ENCODE measurements around the gene MAN1A2.

Gene MAN1A2

DNA sequence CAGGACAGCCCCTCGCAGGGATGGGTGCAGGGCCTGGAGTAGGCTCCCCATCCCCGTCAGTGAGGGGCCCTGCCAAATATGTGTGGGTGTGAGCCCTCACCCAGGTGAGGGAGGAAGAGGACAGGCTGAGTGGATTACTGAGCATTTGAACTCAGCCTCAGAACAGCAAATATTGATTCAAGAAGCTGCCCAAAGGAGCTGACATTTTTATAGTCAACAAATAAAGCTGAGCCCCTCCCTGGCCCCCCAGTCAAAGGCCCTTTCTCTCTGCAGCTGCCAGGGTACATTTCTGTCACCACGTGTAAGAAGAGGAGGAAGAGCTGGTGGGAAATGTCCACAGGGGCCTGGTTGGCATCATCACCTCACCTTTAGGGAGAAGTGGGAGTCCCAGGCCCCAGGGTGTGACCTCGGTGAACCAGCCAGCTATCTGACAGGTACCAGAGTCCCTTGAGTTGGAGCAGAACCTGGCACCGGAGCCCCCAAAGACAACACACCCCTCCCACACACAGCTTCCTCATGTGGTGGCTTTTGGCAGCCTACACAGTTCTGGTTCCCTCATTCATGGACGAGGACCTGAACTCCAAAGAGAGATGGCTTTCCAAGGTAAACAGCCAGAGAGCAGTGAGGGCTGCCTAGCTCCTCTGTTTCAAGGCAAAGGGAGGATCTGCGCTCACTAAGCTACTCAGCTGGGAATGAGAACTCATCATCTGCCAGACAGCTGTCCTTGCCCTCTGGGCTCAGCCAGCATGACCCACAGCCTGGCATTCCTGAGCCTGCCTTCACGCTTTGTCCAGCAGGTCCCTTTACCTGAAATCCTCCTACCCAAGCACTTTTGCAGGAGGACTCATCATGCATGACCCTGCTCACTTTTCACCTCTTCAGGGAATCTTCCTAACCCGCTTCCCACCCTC is 195.6 kb downstream of the MAN1A2 start:
- no peak for DNase-seq

GRCh38 chr1:117563492-117563875 is 196.2 kb downstream of the MAN1A2 start:
- DNase-seq, result no peak

- DNase-seq, result no peak
These were observed 197.2 kb downstream of the MAN1A2 start for GRCh38 chr1:117564227-117565075.

DNA sequence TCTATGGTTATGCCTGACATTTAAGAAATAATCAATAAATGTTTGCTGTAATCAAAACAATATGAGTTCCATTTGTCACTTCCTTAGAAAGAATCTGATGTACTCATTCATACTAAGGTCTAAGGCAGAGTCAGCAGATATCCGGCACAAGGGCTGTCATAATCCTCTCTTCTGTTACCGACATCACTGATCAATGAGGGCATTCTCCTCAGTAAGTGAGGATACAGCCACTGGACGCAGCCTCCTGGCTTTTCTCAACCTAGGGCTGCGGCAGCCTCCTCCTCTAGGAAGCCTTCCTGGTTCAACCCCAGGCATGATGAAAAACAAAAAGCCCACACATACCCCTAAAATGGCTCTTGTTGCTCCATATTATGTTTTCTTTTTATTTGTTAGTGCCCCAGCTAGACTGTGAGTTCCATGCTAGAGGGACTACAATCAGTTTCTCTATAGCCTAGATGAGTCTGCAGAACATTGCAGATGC is 197.9 kb downstream of the MAN1A2 start:
- DNase-seq, result no peak

GRCh38 chr1:117565745-117566455 is 198.7 kb downstream of the MAN1A2 start:
- no peak for DNase-seq

DNA sequence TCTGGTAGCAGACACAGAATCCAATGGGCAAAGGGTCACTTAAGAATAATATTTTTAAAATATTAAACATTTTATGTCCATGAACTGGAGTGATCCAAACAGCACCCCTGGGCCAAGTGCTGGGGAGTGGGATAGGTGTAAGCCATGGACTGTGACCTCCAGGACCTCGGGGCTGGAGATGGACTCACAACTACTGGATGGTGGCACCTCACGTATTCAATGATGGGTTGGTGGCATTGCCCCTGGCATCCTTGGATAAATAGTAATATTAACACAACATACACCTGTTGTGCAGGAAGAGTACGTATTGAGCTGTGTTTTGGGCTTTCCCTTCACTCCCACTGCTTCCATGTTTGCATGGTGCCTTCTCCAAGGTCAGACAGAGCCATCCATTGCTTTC is 199.3 kb downstream of the MAN1A2 start:
- DNase-seq, result no peak

DNA sequence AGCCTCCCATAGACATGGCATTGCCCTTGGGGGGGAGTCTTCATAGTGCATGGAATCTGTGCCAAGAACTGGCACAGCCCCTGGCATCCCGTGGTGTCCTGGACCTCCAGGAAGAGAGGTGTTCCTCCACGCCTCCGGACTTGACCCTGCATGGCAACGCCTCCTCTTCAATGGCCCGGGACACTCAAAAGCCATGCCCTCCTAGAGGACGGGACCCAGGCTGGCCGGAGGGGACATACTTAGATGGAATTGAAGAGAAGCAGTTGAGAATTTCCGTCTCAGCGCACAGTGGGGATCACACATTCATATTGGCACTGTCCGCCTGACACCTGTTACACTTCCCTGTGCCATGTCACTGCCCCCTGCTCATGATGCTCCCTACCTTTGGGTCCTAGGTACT is 200.2 kb downstream of the MAN1A2 start:
- no peak for DNase-seq

GRCh38 chr1:117567976-117568375 is 200.7 kb downstream of the MAN1A2 start:
- DNase-seq, result no peak

- DNase-seq, result no peak
These were observed 201.8 kb downstream of the MAN1A2 start for GRCh38 chr1:117568999-117569398.

GRCh38 chr1:117569856-117570255 is 202.6 kb downstream of the MAN1A2 start:
- DNase-seq, result no peak

DNA sequence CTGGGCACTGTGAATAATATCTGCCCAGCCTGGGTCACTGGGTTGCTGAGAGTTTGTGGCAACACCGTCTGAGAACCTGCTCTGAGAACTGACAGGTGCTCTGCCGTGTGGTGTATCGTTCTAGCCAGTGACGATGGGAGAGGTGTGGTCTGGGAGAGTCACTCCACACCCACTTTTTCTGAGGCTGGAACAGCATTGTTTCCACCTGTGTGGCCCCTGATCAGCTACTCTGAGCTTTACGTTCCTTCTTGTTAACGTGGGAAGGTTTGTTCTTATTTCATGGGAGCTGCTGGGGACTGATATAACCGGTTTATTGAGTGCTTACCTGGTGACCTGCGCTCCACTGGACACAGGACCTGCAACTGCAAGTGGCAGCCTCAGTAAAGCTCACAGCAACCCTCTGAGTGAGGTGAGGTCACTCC is 203.8 kb downstream of the MAN1A2 start:
- DNase-seq, result no peak

DNA sequence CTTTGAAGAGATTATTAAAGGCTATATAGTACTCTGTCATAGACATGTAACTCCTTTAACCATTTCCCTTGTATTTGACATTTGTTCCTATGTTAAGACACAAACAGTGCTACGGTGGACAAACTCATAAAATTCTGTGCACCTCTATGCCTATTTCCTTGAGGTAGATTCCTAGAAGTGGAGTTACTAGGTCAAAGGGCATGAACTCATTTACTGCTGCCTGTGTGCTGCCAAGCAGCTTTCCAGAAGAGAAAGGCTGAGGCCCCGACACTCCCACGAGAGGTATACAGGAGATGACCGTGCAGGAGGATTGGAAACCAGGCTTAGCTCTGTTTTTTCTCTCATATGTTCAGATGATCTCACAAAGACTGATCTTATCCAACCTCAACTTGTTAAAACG is 204.2 kb downstream of the MAN1A2 start:
- DNase-seq, result no peak

DNA sequence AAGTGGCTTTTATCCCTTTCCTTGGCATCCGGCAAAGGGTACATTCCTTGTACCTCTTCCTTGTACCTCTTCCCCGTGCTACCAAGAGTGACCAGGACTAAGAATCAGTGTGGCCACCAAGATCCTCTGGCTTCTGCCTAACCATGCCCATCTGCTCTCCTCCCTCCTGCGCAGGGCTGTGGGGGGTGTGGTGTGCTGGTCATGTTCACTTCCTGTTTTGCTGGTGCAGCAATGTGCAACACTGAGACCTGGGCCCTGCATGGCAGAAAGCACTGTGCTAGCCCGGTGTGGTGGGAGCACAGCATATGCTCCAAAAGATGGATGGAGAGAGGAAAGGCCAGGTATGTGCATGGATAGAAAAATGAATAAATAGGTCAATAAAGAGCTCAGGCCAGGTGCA is 205.3 kb downstream of the MAN1A2 start:
- peak; percentile 31 to 55 for DNase-seq

GRCh38 chr1:117573386-117574023 is 206.3 kb downstream of the MAN1A2 start:
- DNase-seq, result no peak

GRCh38 chr1:117574161-117574835 is 207.0 kb downstream of the MAN1A2 start:
- no peak for DNase-seq

DNA sequence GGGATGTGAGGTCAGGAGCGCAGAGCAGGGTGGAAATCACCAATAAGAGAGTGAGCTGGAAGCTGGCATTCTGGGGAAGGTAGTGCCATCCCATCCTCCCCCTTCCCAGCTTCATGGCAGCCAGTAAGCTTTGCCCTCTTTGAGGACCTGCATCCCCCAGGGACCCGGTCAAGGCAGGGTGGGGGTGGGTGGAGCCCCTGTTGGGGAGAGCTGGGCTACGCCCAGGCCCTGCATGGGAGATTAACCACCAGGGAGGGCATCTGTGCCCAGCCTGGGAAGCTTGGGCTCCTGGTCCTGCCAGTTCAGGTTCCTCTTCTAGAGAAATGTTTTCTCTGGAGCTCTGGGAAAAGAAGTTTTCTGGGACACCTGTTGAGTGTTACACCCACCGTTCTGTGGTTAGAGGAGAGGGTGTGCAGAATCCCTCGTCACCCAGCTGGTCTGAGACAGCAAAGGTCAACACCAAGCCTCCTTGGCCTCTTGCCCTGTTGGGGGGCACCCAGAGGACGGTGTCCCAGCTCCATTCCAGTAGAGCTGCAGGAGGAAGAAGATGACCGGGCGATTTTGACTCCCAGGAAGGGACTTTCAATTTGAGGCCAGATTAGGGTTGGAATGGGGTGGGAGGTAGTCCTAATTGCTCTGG is 208.5 kb downstream of the MAN1A2 start:
- DNase-seq, result no peak

DNA sequence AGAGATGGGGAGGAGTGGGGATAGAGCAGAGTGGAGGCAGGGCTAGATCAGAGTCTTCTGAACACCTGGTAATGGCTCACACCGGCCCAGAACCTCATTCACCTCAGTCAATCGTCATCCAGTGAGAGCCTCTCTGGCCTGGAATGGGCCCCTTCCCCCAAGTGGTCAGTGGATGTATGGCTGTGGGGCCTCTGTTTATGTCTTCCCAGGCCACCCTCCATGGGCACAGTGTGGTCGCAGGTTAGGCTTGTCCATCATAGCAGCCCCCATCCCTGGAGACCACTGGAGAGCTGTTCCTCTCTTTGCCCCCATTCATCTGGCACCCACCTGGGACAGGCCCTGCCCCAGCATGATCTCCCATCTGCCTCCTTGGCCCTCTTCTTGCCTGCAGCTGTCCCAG is 209.0 kb downstream of the MAN1A2 start:
- DNase-seq, result no peak

DNA sequence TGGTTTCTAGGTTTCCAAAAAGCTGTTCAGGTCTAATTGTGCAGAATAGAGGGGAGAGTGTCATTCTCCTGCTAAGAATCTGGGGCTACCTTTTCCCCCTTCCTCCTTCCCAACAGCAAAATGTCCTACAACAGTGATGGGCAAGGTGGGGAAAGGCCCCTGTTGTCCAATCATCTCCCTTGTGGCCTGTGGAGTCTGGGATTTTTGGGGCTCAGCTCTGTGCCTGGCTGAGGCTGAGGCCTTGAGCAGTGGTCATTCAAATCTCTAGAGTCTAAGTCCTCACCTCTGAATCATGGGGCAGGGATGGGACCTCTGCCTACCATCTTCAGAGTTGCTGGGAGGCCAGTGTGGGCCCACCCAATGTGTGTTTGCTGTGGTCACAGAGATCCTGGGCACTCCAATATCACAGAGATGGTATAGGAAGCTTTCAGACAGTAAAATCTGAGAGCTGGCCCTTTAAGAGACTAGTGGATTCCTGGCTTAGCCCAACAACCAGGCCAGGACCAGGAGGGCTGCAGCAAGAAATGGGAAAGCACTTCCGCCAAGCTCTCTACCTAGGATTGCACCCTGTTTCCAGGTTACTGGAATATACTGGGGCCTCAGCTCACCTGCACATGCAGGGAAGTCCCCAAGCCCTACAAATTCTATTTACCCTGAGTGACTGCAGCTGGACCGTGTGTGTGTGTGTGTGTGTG is 210.1 kb downstream of the MAN1A2 start:
- DNase-seq, result no peak

GRCh38 chr1:117578466-117578865 is 211.2 kb downstream of the MAN1A2 start:
- DNase-seq, result no peak

Data from CD4-positive, alpha-beta T cell treated with Interleukin-1 beta for 1 hour (primary cell).